Neural crest cell (in vitro differentiated cells): ENCODE measurements around the gene ZSCAN9. TPM values are rescaled to one million over a fixed set of nuclear protein-coding genes. Genes with fewer than 3 reads are reported as not detected.

Source experiments
- DNase-seq: peaks from one replicate; pipeline ENCODE4 v3.0.0; 2021; ENCODE audit warnings: low read depth, mixed read lengths, low spot score
- H3K27ac Mint-ChIP-seq: one replicate; pipeline ENCODE4 v1.8.0; 2021; ENCODE audit warnings: mild to moderate bottlenecking, mixed read lengths; ENCODE audit not compliant: unreplicated experiment
- H3K27me3 Mint-ChIP-seq: 2 replicates; pipeline ENCODE4 v1.8.0; 2021; ENCODE audit warnings: low read depth, mild to moderate bottlenecking, mixed read lengths
- H3K36me3 Mint-ChIP-seq: 2 replicates; pipeline ENCODE4 v1.8.0; 2021; ENCODE audit warnings: low read depth, mild to moderate bottlenecking, mixed read lengths
- H3K4me1 Mint-ChIP-seq: 2 replicates; pipeline ENCODE4 v1.8.0; 2021; ENCODE audit warnings: mixed read lengths
- H3K4me3 Mint-ChIP-seq: one replicate; pipeline ENCODE4 v1.8.0; 2021; ENCODE audit warnings: mild to moderate bottlenecking, mixed read lengths
- H3K9me3 Mint-ChIP-seq: 2 replicates; pipeline ENCODE4 v1.8.0; 2021; ENCODE audit warnings: mixed read lengths
- CTCF ChIP-seq: fragments of 200-600 bp; sonication (generic); conservative IDR thresholded peaks from 2 replicates; pipeline ENCODE4 v1.5.0; 2021; ENCODE audit warnings: antibody characterized with exemption, mild to moderate bottlenecking
- total RNA-seq: library from RNA; stranded (reverse); gene quantifications from 2 replicates; pipeline ENCODE4 v1.2.1, GENCODE V29; 2021

Gene ZSCAN9
- total RNA-seq, 1 donor from 2014 or later = 31.4 TPM

- H3K36me3 Mint-ChIP-seq = peaks cover 31% of the 10 kb centered on the region
- DNase-seq = no peak
- no peaks in the 10 kb centered on the region for H3K9me3 Mint-ChIP-seq
- H3K27ac Mint-ChIP-seq = no peak overlapping the region
- no peak for TF ChIP-seq CTCF
- H3K4me1 Mint-ChIP-seq = peaks cover 18% of the 10 kb centered on the region
- H3K27me3 Mint-ChIP-seq = peaks cover 26% of the 10 kb centered on the region
- peak overlapping the region; percentile 97 for H3K4me3 Mint-ChIP-seq
Measured at GRCh38 chr6:28226460-28226859, 1.4 kb downstream of the ZSCAN9 start.

- Mint-ChIP-seq H3K27me3 (no peaks in the 10 kb centered on the region), H3K9me3 (no peaks in the 10 kb centered on the region), H3K36me3 (peaks cover 60% of the 10 kb centered on the region), H3K27ac (no peak overlapping the region), H3K4me3 (no peak overlapping the region), H3K4me1 (no peaks in the 10 kb centered on the region)
- no peak for DNase-seq
- TF ChIP-seq CTCF = no peak
Measured at GRCh38 chr6:28232785-28233184, 7.7 kb downstream of the ZSCAN9 start.

GRCh38 chr6:28235912-28236452, 10.9 kb downstream of the ZSCAN9 start:
- Mint-ChIP-seq H3K4me1 (no peaks in the 10 kb centered on the region), H3K9me3 (no peaks in the 10 kb centered on the region), H3K27me3 (no peaks in the 10 kb centered on the region), H3K27ac (no peak overlapping the region), H3K36me3 (peaks cover 48% of the 10 kb centered on the region), H3K4me3 (no peak overlapping the region)
- DNase-seq = no peak
- TF ChIP-seq CTCF = no peak

- Mint-ChIP-seq H3K27ac (no peak overlapping the region), H3K9me3 (no peaks in the 10 kb centered on the region), H3K4me1 (no peaks in the 10 kb centered on the region), H3K27me3 (no peaks in the 10 kb centered on the region), H3K36me3 (peaks cover 19% of the 10 kb centered on the region), H3K4me3 (no peak overlapping the region)
- no peak for DNase-seq
- no peak for TF ChIP-seq CTCF
Measured at GRCh38 chr6:28239636-28240035, 14.6 kb downstream of the ZSCAN9 start.

GRCh38 chr6:28240471-28240870, 15.4 kb downstream of the ZSCAN9 start:
- DNase-seq = no peak
- Mint-ChIP-seq H3K4me3 (no peak overlapping the region), H3K9me3 (no peaks in the 10 kb centered on the region), H3K36me3 (peaks cover 16% of the 10 kb centered on the region), H3K27ac (no peak overlapping the region), H3K27me3 (no peaks in the 10 kb centered on the region), H3K4me1 (no peaks in the 10 kb centered on the region)
- TF ChIP-seq CTCF = no peak

GRCh38 chr6:28243946-28244345, 18.9 kb downstream of the ZSCAN9 start:
- no peak for TF ChIP-seq CTCF

More at GRCh38 chr6:28243946-28244345, 18.9 kb downstream of the ZSCAN9 start:
- no peak overlapping the region for H3K4me3 Mint-ChIP-seq
- H3K27ac Mint-ChIP-seq = no peak overlapping the region
- H3K27me3 Mint-ChIP-seq = no peaks in the 10 kb centered on the region
- H3K9me3 Mint-ChIP-seq = no peaks in the 10 kb centered on the region
- DNase-seq = no peak
- no peaks in the 10 kb centered on the region for H3K4me1 Mint-ChIP-seq
- peaks cover 10% of the 10 kb centered on the region for H3K36me3 Mint-ChIP-seq
